Stomach (tissue), 4 donors: ENCODE measurements around the gene CSMD2.

Source experiments
- EP300 ChIP-seq: sonication (generic); formaldehyde crosslinking; IDR thresholded peaks from one replicate; pipeline ENCODE4 v1.6.1; 2017; ENCODE audit warnings: antibody characterized with exemption
- POLR2A ChIP-seq, 4 donors: fragments of 450-650 bp; IDR thresholded peaks; one replicate each; pipeline ENCODE4 v1.6.1; 2016; ENCODE audit warnings: antibody characterized with exemption in 4 of 4, control low read depth in 2 of 4, mild to moderate bottlenecking in 1 of 4, moderate library complexity in 1 of 4
- POLR2AphosphoS5 ChIP-seq, 3 donors: sonication (generic); formaldehyde crosslinking; IDR thresholded peaks; one replicate each; pipeline ENCODE4 v1.6.1; 2016; ENCODE audit warnings: antibody characterized with exemption in 3 of 3
- TF ChIP-seq, protein P1 (sequence below), 7 experiments: fragments of 450-650 bp in 4 of 7; fragments of 200-600 bp in 3 of 7; sonication (generic) in 3 of 7; IDR thresholded peaks; one replicate each; pipeline ENCODE4 v1.5.1; 2016 to 2019; ENCODE audit warnings: antibody characterized with exemption in 7 of 7, control low read depth in 2 of 7, mild to moderate bottlenecking in 1 of 7

GRCh38 chr1:33993301-33993700 lies 171.7 kb downstream of the CSMD2 start:
- TF ChIP-seq, protein P1, sequence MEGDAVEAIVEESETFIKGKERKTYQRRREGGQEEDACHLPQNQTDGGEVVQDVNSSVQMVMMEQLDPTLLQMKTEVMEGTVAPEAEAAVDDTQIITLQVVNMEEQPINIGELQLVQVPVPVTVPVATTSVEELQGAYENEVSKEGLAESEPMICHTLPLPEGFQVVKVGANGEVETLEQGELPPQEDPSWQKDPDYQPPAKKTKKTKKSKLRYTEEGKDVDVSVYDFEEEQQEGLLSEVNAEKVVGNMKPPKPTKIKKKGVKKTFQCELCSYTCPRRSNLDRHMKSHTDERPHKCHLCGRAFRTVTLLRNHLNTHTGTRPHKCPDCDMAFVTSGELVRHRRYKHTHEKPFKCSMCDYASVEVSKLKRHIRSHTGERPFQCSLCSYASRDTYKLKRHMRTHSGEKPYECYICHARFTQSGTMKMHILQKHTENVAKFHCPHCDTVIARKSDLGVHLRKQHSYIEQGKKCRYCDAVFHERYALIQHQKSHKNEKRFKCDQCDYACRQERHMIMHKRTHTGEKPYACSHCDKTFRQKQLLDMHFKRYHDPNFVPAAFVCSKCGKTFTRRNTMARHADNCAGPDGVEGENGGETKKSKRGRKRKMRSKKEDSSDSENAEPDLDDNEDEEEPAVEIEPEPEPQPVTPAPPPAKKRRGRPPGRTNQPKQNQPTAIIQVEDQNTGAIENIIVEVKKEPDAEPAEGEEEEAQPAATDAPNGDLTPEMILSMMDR (IDR thresholded peaks at IDR 0.05), result no peak
- TF ChIP-seq POLR2A (IDR thresholded peaks at IDR 0.05), result no peak
- TF ChIP-seq POLR2AphosphoS5 (IDR thresholded peaks at IDR 0.05), result no peak
- TF ChIP-seq EP300, result no peak
